AG04449 (cell line): ENCODE data around the gene BRMS1L.

ENCODE experiments used
- CTCF ChIA-PET: fragments of 350-600 bp; formaldehyde crosslinking; extraction: SDS; loops from one replicate; lab custom pipeline; 2021; ENCODE audit warnings: antibody characterized with exemption; lab: Yijun Ruan, JAX
- POLR2A ChIA-PET: fragments of 400-600, 350-600 bp; formaldehyde crosslinking; extraction: SDS; loops from one replicate; lab custom pipeline; 2020; ENCODE audit warnings: antibody characterized with exemption, inconsistent platforms; lab: Yijun Ruan, JAX
- DNase-seq: peaks from one replicate; pipeline ENCODE4 v3.0.0-alpha.2; 2010; ENCODE audit warnings: low read depth, low spot score
- H3K4me3 ChIP-seq: 2 replicates; pipeline ENCODE4 v1.5.1; 2011; ENCODE audit warnings: low read depth, mild to moderate bottlenecking, control low read depth, low read length
- CTCF ChIP-seq: IDR thresholded peaks from one replicate; pipeline ENCODE4 v1.5.1; 2011; ENCODE audit warnings: mild to moderate bottlenecking, moderate library complexity, low read length, control low read depth, inconsistent platforms; ENCODE audit not compliant: insufficient read depth; ENCODE audit errors: missing control alignments

Gene BRMS1L

DNA sequence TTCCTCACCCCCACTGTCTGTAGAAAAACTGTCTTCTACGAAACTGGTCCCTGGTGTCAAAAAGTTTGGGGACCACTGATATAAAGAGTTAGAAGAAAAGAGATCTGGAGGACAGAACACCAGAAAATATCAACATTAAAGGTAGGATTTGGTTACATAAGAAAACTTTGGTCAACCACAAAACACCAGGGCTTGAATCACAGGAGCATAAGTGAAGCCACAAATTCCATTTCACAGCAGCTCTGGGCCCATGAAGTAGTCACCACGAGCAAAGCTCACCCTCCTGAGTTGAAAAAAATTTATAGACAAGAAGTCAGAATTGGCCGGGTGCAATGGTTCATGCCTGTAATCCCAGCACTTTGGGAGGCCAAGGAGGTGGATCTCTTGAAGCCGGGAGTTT, 36.5 kb upstream of the BRMS1L start:
- TF ChIP-seq CTCF, result no peak
- CTCF ChIA-PET, result no interaction called here
- H3K4me3 ChIP-seq, result no peak overlapping the region
- POLR2A ChIA-PET, result no interaction called here
- DNase-seq, result peak; percentile 38

DNA sequence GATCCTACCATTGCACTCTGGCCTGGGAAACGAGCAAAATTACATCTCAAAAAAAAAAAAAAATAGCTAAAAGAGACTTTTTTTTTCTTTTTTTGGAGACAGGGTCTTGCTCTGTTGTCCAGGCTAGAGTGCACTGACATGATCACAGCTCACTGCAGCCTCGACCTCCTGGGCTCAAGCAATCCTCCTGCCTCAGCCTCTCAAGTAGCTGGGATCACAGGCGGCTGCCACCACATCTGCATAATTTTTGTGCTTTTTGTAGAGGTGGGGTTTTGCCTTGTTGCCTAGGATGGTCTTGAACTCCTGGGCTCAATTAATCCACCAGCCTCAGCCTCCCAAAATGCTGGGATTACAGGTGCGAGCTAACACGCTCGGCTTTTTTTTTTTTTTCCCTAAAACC, 28.3 kb upstream of the BRMS1L start:
- DNase-seq, result no peak
- no peak overlapping the region for H3K4me3 ChIP-seq
- no peak for TF ChIP-seq CTCF
- ChIA-PET CTCF (interaction anchor here (0.8 kb wide), 1 partner anchor 11 kb away, joined by 3 read pairs; the partner anchor contains the start of gene RALGAPA1), POLR2A (no interaction called here)

DNA sequence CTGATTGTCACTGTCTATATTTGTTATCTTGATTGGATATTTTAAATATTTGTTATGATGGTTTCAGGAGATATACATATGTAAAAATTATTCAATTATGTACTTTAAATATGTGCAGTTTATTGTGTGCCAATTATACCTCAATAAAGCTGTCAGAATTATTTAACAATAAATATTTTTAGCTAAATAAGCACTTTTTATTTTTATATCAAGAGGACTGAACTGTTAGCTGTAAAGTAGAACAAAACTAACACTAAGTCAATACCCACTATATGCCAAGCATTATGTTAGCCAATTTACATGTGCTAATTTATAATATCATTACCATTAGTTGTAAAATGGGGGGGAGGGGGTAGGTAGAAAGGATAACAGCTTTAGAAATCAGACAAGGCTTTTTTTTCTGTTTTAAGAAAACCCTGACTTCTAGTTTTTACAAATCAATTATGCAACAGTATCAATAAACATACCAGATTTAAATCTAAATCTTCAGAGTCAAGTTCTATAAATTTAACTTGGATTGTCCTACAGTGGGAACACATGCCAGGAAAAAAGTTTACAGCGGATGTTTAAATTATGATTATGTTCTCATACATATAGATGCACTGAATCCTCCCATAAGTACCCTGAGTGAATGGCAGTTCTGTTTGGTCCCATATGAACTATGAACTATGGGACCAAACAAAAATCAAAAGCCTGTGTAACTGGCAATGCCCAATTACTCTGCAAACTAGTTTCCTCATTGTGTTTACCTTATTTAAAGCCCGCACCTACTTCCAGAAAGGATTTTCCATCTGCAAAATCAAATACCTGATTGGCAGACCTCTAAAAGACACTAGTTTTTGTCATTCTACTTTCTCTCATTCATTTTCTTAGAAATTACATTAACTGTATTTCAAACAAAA, 19.9 kb upstream of the BRMS1L start:
- TF ChIP-seq CTCF, result no peak
- H3K4me3 ChIP-seq, result no peak overlapping the region
- POLR2A ChIA-PET, result no interaction called here
- no peak for DNase-seq
- CTCF ChIA-PET, result interaction anchor here (1.0 to 6.0 kb wide), 4 partner anchors 10 to 20 kb away, joined by 3 to 80 read pairs (median 3); partner anchors contain the start of gene BRMS1L

DNA sequence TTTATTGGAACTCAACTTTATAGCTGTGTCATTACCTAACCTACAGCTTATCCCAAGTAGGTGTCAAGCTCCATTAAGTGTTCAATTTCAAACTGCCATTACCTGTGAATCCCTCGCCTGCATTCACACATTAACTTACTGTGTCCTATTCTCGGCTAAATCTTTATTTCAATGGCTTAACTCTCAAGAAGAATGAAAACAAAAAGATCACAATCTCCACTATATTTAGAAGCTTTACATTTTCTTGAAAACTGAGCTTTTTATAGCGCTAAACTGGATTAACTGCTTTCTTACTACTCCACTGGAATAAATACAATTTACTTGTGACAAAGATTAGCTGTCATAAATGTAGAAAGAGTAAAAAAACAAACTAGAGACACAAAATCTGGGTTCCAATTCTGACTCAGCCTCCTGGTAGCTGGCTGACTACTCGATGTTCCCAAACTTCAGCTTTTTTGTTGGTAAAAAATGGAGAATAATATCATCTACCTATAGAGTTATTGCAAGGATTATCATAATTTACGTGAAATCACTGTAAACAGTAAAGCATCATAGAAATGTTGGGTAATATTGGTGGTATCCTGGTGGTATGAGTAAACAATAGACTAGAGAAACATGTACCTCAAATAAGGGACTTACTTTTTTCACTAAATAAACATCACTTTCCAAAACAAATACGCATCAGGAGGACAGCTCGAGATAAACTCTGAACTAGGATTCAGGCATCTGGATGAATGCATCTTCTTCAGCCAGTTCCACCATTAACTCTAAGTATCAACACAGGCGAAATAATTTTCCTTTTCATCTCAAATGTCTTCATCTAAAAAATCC, 18.8 kb upstream of the BRMS1L start:
- no peak for DNase-seq
- H3K4me3 ChIP-seq, result peak overlapping the region; percentile 82
- POLR2A ChIA-PET, result no interaction called here
- CTCF ChIA-PET, result interaction anchor here (1.0 to 6.0 kb wide), 3 partner anchors 11 to 19 kb away, joined by 3 to 80 read pairs (median 3); partner anchors contain the start of gene BRMS1L
- TF ChIP-seq CTCF, result no peak

- CTCF ChIA-PET, result interaction anchor here (0.7 to 6.0 kb wide), 3 partner anchors 10 to 14 kb away, joined by 4 to 80 read pairs (median 5); no protein-coding TSS in a partner anchor
- DNase-seq, result no peak
- H3K4me3 ChIP-seq, result peak overlapping the region; percentile 82
- TF ChIP-seq CTCF, result no peak
- POLR2A ChIA-PET, result interaction anchor here (1.5 kb wide), 1 partner anchor 18 kb away, joined by 6 read pairs; the partner anchor contains the start of gene BRMS1L
Observed at GRCh38 chr14:35808076-35808637, 18.0 kb upstream of the BRMS1L start.
